ENCODE measurements around the gene KPNA1. TPM values are rescaled to one million over a fixed set of nuclear protein-coding genes. Genes with fewer than 3 reads are reported as not detected.

Gene KPNA1
- total and polyA plus RNA-seq, 7 experiments from 2014 or later = 39.8 to 70.2 (median 53.1) TPM

DNA sequence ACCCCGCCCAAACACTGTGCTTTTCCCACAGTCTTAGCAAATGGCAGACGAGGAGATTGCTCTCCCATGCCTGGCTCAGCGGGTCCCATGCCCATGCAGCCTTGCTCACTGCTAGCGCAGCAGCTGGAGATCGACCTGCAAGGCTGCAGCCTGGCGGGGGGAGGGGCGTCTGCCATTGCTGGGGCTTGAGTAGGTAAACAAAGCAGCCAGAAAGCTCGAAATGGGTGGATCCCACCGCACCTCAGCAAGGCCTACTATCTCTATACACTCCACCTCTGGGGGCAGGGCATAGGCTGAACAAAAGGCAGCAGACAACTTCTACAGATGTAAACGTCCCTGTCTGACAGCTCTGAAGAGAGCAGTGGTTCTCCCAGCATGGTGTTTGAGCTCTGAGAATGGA, 71.6 kb downstream of the KPNA1 start:
- ATAC-seq (no peak), DNase-seq (no peak)
- intact Hi-C loops (cut with micrococcal nuclease) = no loop called here
- no peaks in the 10 kb centered on the region for H3K27me3 Mint-ChIP-seq
- H3K27ac Mint-ChIP-seq = no peak overlapping the region
- Histone ChIP-seq H3K36me3 (ENCODE audit: control insufficient read depth in 2 of 3, insufficient read depth in 3 of 3, low read length in 3 of 3) (peaks cover 11 to 61% (median 13%) of the 10 kb centered on the region in 3 experiments), H3K4me3 (ENCODE audit: low read length) (no peak overlapping the region), H3K9me3 (ENCODE audit: control insufficient read depth in 2 of 3, low read length in 3 of 3) (no peaks in the 10 kb centered on the region), H3K27me3 (ENCODE audit: control insufficient read depth in 2 of 2, insufficient read depth in 2 of 2, low read length in 2 of 2) (no peaks in the 10 kb centered on the region), H3K27ac (ENCODE audit: low read depth, low read length) (no peak overlapping the region), H3K4me1 (ENCODE audit: control insufficient read depth in 2 of 2, insufficient read depth in 2 of 2, low read length in 2 of 2) (no peaks in the 10 kb centered on the region)
- ChIA-PET CTCF (no interaction called here), POLR2A (no interaction called here)
- peaks cover 0 to 14% (median 4%) of the 10 kb centered on the region in 7 donors for H3K4me1 Mint-ChIP-seq
- no peak overlapping the region for H3K4me3 Mint-ChIP-seq
- peaks cover 0 to 13% (median 5%) of the 10 kb centered on the region in 11 donors for H3K9me3 Mint-ChIP-seq
- peaks cover 30 to 94% (median 82%) of the 10 kb centered on the region in 5 donors for H3K36me3 Mint-ChIP-seq

DNA sequence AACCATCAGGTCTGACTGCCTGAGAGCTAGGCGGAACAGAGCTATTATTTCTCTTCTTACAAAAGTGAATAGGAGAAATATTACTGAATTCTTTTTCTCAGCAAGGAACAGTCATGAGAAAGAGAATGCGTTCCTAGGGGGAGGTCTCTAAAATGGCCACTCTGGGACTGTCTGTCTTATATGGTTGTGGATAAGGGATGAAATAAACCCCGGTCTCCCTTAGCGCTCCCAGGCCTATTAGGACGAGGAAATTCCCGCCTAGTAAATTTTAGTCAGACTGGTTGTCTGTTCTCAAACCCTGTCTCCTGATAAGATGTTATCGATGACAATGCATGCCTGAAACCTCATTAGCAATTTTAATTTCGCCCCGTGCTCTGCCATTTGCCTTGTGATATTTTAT, 78.8 kb downstream of the KPNA1 start:
- Mint-ChIP-seq H3K27me3 (no peaks in the 10 kb centered on the region), H3K36me3 (peaks cover 16 to 89% (median 72%) of the 10 kb centered on the region in 5 donors), H3K9me3 (peaks cover 0 to 17% (median 7%) of the 10 kb centered on the region in 11 donors), H3K27ac (peak overlapping the region in 1 of 9 donors; percentile 34), H3K4me1 (peaks cover 0 to 7% (median 0%) of the 10 kb centered on the region in 7 donors), H3K4me3 (no peak overlapping the region)
- DNase-seq (no peak), ATAC-seq (no peak)
- intact Hi-C loops (cut with micrococcal nuclease) = no loop called here
- Histone ChIP-seq H3K36me3 (ENCODE audit: control insufficient read depth in 2 of 3, insufficient read depth in 3 of 3, low read length in 3 of 3) (peaks cover 16 to 76% (median 19%) of the 10 kb centered on the region in 3 experiments), H3K27ac (ENCODE audit: low read depth, low read length) (no peak overlapping the region), H3K9me3 (ENCODE audit: control insufficient read depth in 2 of 3, low read length in 3 of 3) (peaks cover 0 to 6% (median 0%) of the 10 kb centered on the region in 3 experiments), H3K4me1 (ENCODE audit: control insufficient read depth in 2 of 2, insufficient read depth in 2 of 2, low read length in 2 of 2) (no peaks in the 10 kb centered on the region), H3K27me3 (ENCODE audit: control insufficient read depth in 2 of 2, insufficient read depth in 2 of 2, low read length in 2 of 2) (no peaks in the 10 kb centered on the region), H3K4me3 (ENCODE audit: low read length) (no peak overlapping the region)
- CTCF ChIA-PET = interaction anchor here (0.6 kb wide), 1 partner anchor 52 kb away, joined by 3 read pairs; no protein-coding TSS in a partner anchor
- POLR2A ChIA-PET = interaction anchor here (1.2 kb wide), 1 partner anchor 19 kb away, joined by 4 read pairs; no protein-coding TSS in a partner anchor

DNA sequence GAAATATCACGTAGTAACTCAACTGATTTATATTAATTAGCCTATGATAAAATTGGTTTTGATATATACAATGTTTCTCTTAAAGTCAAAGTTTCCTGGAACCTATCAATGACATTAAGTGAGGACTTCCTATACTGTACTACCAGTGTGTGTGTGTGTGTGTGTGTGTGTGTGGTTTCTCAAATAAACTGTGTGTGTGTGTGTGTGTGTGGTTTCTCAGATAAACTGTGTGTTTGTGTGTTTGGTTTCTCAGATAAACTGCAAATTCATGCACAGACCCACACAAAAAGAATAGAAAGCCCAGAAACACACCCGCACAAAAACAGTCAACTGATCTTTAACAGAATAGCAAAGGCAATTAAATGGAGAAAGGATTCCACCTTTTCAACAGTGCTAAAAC, 84.4 kb downstream of the KPNA1 start:
- intact Hi-C loops (cut with micrococcal nuclease) = no loop called here
- no peaks in the 10 kb centered on the region for H3K27me3 ChIP-seq (ENCODE audit: control insufficient read depth in 2 of 2, insufficient read depth in 2 of 2, low read length in 2 of 2)
- H3K9me3 ChIP-seq (ENCODE audit: control insufficient read depth in 2 of 3, low read length in 3 of 3) = no peaks in the 10 kb centered on the region
- no peak overlapping the region for H3K4me3 ChIP-seq (ENCODE audit: low read length)
- ATAC-seq (no peak), DNase-seq (no peak)
- H3K27ac ChIP-seq (ENCODE audit: low read depth, low read length) = no peak overlapping the region
- Mint-ChIP-seq H3K4me1 (peaks cover 0 to 14% (median 3%) of the 10 kb centered on the region in 7 donors), H3K36me3 (peaks cover 18 to 89% (median 78%) of the 10 kb centered on the region in 5 donors), H3K27ac (peak overlapping the region in 2 of 9 donors; percentile 9 to 56), H3K4me3 (no peak overlapping the region), H3K9me3 (peaks cover 0 to 28% (median 8%) of the 10 kb centered on the region in 11 donors), H3K27me3 (no peaks in the 10 kb centered on the region)
- ChIA-PET CTCF (no interaction called here), POLR2A (interaction anchor here (0.6 to 0.8 kb wide), 2 partner anchors 12 to 28 kb away, joined by 3 to 4 read pairs; no protein-coding TSS in a partner anchor)
- H3K4me1 ChIP-seq (ENCODE audit: control insufficient read depth in 2 of 2, insufficient read depth in 2 of 2, low read length in 2 of 2) = no peaks in the 10 kb centered on the region
- H3K36me3 ChIP-seq (ENCODE audit: control insufficient read depth in 2 of 3, insufficient read depth in 3 of 3, low read length in 3 of 3) = peaks cover 10 to 58% (median 16%) of the 10 kb centered on the region in 3 experiments

DNA sequence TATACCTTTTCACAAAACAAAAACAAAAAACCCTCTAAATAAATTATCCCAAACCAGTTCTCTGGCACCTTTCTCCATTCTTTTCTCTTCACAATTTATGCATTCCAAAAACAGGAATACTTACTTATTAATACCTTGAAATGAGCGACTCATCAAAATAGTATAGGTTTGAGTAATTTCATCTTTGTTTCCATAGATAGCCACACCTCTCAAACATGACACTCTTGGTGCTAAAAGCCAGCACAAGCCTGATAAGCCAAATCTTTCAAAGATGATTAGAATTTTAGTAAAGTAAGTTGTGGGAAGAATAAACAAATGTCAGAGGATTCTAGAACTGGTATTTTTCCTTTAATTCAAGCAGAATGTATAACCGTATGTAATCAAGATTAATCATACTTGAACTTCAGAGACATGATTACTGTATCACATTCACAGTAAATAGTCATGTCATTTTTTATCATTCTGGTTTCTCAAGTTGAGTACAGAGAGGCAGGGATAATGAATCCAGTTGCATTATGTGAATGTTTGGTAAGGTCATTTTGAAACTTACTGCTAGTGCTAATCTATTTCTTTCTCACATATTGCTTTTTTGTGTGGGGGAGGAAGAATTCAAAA, 86.8 kb downstream of the KPNA1 start:
- Mint-ChIP-seq H3K27me3 (no peaks in the 10 kb centered on the region), H3K9me3 (peaks cover 0 to 28% (median 8%) of the 10 kb centered on the region in 11 donors), H3K4me3 (no peak overlapping the region), H3K36me3 (peaks cover 17 to 82% (median 67%) of the 10 kb centered on the region in 5 donors), H3K27ac (peak overlapping the region in 3 of 9 donors; percentile 9 to 34 (median 9)), H3K4me1 (peaks cover 0 to 7% (median 0%) of the 10 kb centered on the region in 7 donors)
- no peaks in the 10 kb centered on the region for H3K9me3 ChIP-seq (ENCODE audit: control insufficient read depth in 2 of 3, low read length in 3 of 3)
- ATAC-seq (no peak), DNase-seq (no peak)
- ChIA-PET POLR2A (interaction anchor here (1.1 kb wide), 1 partner anchor 12 kb away, joined by 6 read pairs; the partner anchor contains the start of gene WDR5B), CTCF (no interaction called here)
- H3K27ac ChIP-seq (ENCODE audit: low read depth, low read length) = no peak overlapping the region
- intact Hi-C loops (cut with micrococcal nuclease) = no loop called here
- no peak overlapping the region for H3K4me3 ChIP-seq (ENCODE audit: low read length)
- no peaks in the 10 kb centered on the region for H3K4me1 ChIP-seq (ENCODE audit: control insufficient read depth in 2 of 2, insufficient read depth in 2 of 2, low read length in 2 of 2)
- peaks cover 10 to 53% (median 16%) of the 10 kb centered on the region in 3 experiments for H3K36me3 ChIP-seq (ENCODE audit: control insufficient read depth in 2 of 3, insufficient read depth in 3 of 3, low read length in 3 of 3)
- H3K27me3 ChIP-seq (ENCODE audit: control insufficient read depth in 2 of 2, insufficient read depth in 2 of 2, low read length in 2 of 2) = no peaks in the 10 kb centered on the region

DNA sequence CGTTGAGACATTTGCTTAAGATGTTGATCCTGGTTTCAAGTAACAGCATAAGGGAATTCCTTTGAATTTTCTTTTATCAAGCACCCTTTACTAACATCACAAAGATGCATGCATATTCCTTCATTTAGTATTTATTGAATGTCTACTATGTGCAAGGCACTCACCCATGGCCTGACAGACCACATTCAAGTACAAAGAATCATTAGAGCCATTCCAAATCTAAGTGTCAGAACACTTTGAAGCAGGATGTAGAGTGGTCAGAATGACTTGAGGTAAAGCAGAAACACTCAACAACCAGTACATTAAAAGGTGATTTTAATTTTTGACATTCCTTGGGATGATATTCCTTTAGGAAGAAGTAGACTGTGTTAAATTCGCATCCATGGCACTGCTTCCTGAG, 92.9 kb downstream of the KPNA1 start:
- H3K9me3 Mint-ChIP-seq = no peaks in the 10 kb centered on the region
- Histone ChIP-seq H3K4me1 (ENCODE audit: control insufficient read depth in 2 of 2, insufficient read depth in 2 of 2, low read length in 2 of 2) (peaks cover 6 to 7% of the 10 kb centered on the region in 2 donors), H3K36me3 (ENCODE audit: control insufficient read depth in 2 of 3, insufficient read depth in 3 of 3, low read length in 3 of 3) (peaks cover 2 to 35% (median 13%) of the 10 kb centered on the region in 3 experiments), H3K27ac (ENCODE audit: low read depth, low read length) (no peak overlapping the region), H3K4me3 (ENCODE audit: low read length) (no peak overlapping the region), H3K9me3 (ENCODE audit: control insufficient read depth in 2 of 3, low read length in 3 of 3) (no peaks in the 10 kb centered on the region), H3K27me3 (ENCODE audit: control insufficient read depth in 2 of 2, insufficient read depth in 2 of 2, low read length in 2 of 2) (no peaks in the 10 kb centered on the region)
- DNase-seq (no peak), ATAC-seq (no peak)
- peaks cover 5 to 22% (median 19%) of the 10 kb centered on the region in 7 donors for H3K4me1 Mint-ChIP-seq
- peak overlapping the region in 1 of 9 donors; percentile 61 for H3K27ac Mint-ChIP-seq
- H3K4me3 Mint-ChIP-seq = no peak overlapping the region
- intact Hi-C loops (cut with micrococcal nuclease) = no loop called here
- ChIA-PET CTCF (no interaction called here), POLR2A (no interaction called here)
- peaks cover 13 to 44% (median 30%) of the 10 kb centered on the region in 5 donors for H3K36me3 Mint-ChIP-seq
- H3K27me3 Mint-ChIP-seq = no peaks in the 10 kb centered on the region

DNA sequence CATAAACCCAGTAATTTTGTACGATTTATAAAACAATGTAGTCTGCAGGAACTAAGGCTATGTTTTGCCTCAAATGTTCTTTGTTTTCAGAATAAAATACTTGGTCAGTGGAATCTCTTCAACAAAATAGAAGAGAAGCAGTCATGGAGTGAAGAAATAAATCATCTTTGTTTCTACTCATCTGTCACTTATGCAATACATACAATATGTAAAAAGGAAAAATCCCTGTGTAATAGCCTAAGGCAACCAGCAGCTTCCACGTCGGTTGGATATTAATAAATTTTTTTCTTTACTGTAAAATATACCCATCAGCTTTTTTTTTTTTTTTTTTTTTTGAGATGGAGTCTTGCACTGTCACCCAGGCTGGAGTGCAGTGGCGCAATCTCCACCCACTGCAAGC, 93.6 kb downstream of the KPNA1 start:
- Histone ChIP-seq H3K27ac (ENCODE audit: low read depth, low read length) (no peak overlapping the region), H3K4me1 (ENCODE audit: control insufficient read depth in 2 of 2, insufficient read depth in 2 of 2, low read length in 2 of 2) (peaks cover 8% of the 10 kb centered on the region in 2 donors), H3K27me3 (ENCODE audit: control insufficient read depth in 2 of 2, insufficient read depth in 2 of 2, low read length in 2 of 2) (no peaks in the 10 kb centered on the region), H3K36me3 (ENCODE audit: control insufficient read depth in 2 of 3, insufficient read depth in 3 of 3, low read length in 3 of 3) (peaks cover 0 to 27% (median 6%) of the 10 kb centered on the region in 3 experiments), H3K9me3 (ENCODE audit: control insufficient read depth in 2 of 3, low read length in 3 of 3) (no peaks in the 10 kb centered on the region), H3K4me3 (ENCODE audit: low read length) (no peak overlapping the region)
- intact Hi-C loops (cut with micrococcal nuclease) = no loop called here
- peaks cover 6 to 36% (median 23%) of the 10 kb centered on the region in 5 donors for H3K36me3 Mint-ChIP-seq
- ATAC-seq (no peak), DNase-seq (no peak)
- peaks cover 11 to 29% (median 26%) of the 10 kb centered on the region in 7 donors for H3K4me1 Mint-ChIP-seq
- ChIA-PET CTCF (no interaction called here), POLR2A (no interaction called here)
- H3K4me3 Mint-ChIP-seq = no peak overlapping the region
- peaks cover 0 to 1% (median 0%) of the 10 kb centered on the region in 11 donors for H3K9me3 Mint-ChIP-seq
- H3K27ac Mint-ChIP-seq = peak overlapping the region in 1 of 9 donors; percentile 11
- no peaks in the 10 kb centered on the region for H3K27me3 Mint-ChIP-seq
